HL-60 (cell line): ENCODE data around the gene DDIT3.

ENCODE experiments used
- DNase-seq, 2 experiments: peaks; one replicate each; pipeline ENCODE4 v3.0.0-alpha.2; 2010 to 2020; ENCODE audit warnings: low read depth in 1 of 2, low spot score in 1 of 2
- H3K27ac ChIP-seq: fragments of 250-450 bp; sonication (Bioruptor Pico); replicated peaks from 2 replicates; pipeline ENCODE4 v1.5.1; 2020; ENCODE audit warnings: mild to moderate bottlenecking, moderate library complexity
- H3K27me3 ChIP-seq: fragments of 250-450 bp; sonication (Bioruptor Pico); 2 replicates; pipeline ENCODE4 v1.5.1; 2021; ENCODE audit warnings: mild to moderate bottlenecking, moderate library complexity; ENCODE audit not compliant: insufficient read depth, poor library complexity, severe bottlenecking
- H3K4me3 ChIP-seq: replicated peaks from 2 replicates; pipeline ENCODE4 v1.5.1; 2011; ENCODE audit warnings: mild to moderate bottlenecking, control low read depth, low read length; ENCODE audit not compliant: insufficient read depth
- CTCF ChIP-seq: IDR thresholded peaks from one replicate; pipeline ENCODE4 v1.5.1; 2011; ENCODE audit warnings: low read length, control low read depth, inconsistent platforms; ENCODE audit not compliant: insufficient read depth
- GABPA ChIP-seq: IDR thresholded peaks from 2 replicates; pipeline ENCODE4 v1.6.1; 2012; ENCODE audit warnings: low read depth
- POLR2AphosphoS5 ChIP-seq: IDR thresholded peaks from 2 replicates; pipeline ENCODE4 v1.6.1; 2012; ENCODE audit warnings: low read depth
- REST ChIP-seq: IDR thresholded peaks from 2 replicates; pipeline ENCODE4 v1.6.1; 2012; ENCODE audit warnings: low read depth; ENCODE audit not compliant: insufficient replicate concordance
- SPI1 ChIP-seq: IDR thresholded peaks from 2 replicates; pipeline ENCODE4 v1.6.1; 2012; ENCODE audit warnings: low read depth, mild to moderate bottlenecking, borderline replicate concordance
- long read RNA-seq: library from polyadenylated mRNA; unstranded; transcript quantifications from one replicate; pipeline ENCODE4 v2.0.0, GENCODE V29; 2020

The DDIT3 gene, protein sequence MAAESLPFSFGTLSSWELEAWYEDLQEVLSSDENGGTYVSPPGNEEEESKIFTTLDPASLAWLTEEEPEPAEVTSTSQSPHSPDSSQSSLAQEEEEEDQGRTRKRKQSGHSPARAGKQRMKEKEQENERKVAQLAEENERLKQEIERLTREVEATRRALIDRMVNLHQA
- long read RNA-seq, transcript DDIT3-205 (3 exons, 951 nt), result minor isoform, 6 of 85 reads
- long read RNA-seq, transcript DDIT3-202 (4 exons, 872 nt), result minor isoform, 10 of 85 reads
- long read RNA-seq, transcript DDIT3-201 (4 exons, 906 nt), result major isoform, 64 of 85 reads
- long read RNA-seq, partial matches to known transcripts, result 0 of 85 reads
- long read RNA-seq, other reads (novel, unspliced or antisense), result 5 of 85 reads

GRCh38 chr12:57520053-57520818, at the start of gene DDIT3:
DDIT3 (minus strand) TSS chr12:57520514; CDS start chr12:57517406, 3,108 bp downstream.
- DNase-seq, result peak; percentile 97 to 99
- H3K27ac ChIP-seq, result peak within 1 kb of the TSS; percentile 99
- TF ChIP-seq REST (peak; percentile 75), GABPA (peak; percentile 33; the same call in 1 of the 2 replicates), POLR2AphosphoS5 (peak; percentile 98), CTCF (no peak)
- H3K4me3 ChIP-seq, result peak within 1 kb of the TSS; percentile 90
- no peaks in the 10 kb centered on the region for H3K27me3 ChIP-seq

GRCh38 chr12:57569858-57570257, 49.5 kb upstream of the DDIT3 start:
- Histone ChIP-seq H3K27me3 (peaks cover under 1% of the 10 kb centered on the region), H3K4me3 (no peak overlapping the region), H3K27ac (no peak overlapping the region)
- TF ChIP-seq GABPA (no peak), SPI1 (no peak), POLR2AphosphoS5 (no peak), REST (no peak), CTCF (no peak)
- DNase-seq, result no peak

DNA sequence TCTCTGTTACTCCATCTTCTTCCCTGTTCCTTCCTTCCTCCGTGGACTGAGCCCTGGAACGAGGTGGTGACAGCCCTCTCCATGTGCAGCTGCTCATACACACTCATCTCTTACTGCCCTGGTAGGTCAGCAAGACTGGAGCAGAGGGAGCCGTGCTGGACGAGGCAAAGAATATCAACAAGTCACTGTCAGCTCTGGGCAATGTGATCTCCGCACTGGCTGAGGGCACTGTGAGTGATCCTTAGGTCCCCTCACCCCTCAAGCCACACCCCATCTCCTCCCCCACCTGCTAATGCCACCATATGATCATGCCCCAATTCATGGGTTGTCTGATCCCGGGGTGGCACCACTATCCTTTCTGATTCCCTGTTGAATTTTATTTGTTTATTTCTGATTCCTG, 48.5 kb upstream of the DDIT3 start:
- H3K27ac ChIP-seq, result no peak overlapping the region
- H3K4me3 ChIP-seq, result no peak overlapping the region
- TF ChIP-seq CTCF (no peak), GABPA (no peak), REST (no peak), SPI1 (no peak), POLR2AphosphoS5 (no peak)
- no peak for DNase-seq
- H3K27me3 ChIP-seq, result peaks cover 4% of the 10 kb centered on the region
